D341Med (cell line): ENCODE data around the gene BAIAP2L1.

Experiments
- DNase-seq: peaks from one replicate; pipeline ENCODE4 v3.0.0; 2012; ENCODE audit warnings: low spot score

BAIAP2L1 gene

DNA sequence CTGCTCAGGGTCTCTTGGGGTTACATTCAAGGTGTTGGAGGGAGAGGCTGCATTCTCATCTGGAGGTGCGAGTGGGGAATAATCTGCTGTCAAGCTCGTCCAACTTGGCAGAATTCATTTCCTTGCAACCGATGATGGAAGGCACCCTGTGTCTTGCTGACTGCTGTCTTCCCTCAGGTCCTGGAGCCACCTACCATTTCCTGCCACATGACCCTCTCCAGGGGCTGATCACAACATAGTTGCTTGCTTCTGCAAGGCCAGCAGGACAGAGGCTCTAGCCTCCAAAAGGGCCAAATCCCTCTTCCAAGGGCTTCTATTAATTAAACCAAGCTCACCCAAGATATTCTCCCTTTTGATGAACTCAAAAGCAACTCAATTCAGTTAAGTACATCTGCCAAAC is 133.6 kb downstream of the BAIAP2L1 start:
- no peak for DNase-seq

GRCh38 chr7:98266840-98267239 is 134.1 kb downstream of the BAIAP2L1 start:
- DNase-seq = no peak

DNA sequence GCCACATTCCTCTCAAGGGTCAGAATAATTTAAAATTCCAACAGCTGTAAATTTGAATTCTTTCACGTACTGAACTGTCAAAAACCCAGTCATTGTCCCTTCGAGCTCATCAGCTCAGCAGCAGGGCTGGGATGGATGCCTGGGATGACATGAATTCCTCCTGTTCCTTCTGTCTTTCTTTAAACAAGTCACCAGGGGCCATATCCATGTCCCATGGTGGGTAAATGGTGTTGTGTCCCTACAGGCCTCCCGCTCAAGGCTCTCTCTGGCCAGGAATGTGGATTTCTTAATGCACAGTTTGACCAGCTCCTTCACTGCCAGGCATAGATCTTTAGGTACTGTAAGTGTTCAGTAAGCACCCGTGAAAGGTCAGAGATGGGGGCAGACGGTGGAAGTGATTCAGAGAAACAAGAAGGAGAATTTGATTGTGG is 135.0 kb downstream of the BAIAP2L1 start:
- DNase-seq = no peak

- DNase-seq = no peak
Observed at GRCh38 chr7:98257701-98258100, 143.2 kb downstream of the BAIAP2L1 start.

DNA sequence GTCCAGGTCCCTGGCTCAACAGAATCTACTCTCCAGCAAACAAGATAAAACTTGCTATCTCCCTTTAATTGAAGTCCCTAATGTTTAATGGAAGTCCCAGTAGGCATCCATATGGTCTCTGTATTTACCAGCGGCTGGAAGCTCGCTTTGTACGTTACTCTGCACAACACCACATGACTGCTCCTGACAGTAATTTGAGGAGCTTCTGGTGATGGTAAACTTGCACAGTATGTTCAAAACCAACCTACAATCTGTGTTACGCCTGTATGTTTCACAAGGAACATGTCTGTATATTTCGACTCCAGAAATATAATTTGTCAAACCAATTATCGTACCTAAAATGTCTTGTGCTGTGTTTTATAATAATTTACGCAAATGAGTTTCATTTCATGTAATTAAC is 144.5 kb downstream of the BAIAP2L1 start:
- no peak for DNase-seq

DNA sequence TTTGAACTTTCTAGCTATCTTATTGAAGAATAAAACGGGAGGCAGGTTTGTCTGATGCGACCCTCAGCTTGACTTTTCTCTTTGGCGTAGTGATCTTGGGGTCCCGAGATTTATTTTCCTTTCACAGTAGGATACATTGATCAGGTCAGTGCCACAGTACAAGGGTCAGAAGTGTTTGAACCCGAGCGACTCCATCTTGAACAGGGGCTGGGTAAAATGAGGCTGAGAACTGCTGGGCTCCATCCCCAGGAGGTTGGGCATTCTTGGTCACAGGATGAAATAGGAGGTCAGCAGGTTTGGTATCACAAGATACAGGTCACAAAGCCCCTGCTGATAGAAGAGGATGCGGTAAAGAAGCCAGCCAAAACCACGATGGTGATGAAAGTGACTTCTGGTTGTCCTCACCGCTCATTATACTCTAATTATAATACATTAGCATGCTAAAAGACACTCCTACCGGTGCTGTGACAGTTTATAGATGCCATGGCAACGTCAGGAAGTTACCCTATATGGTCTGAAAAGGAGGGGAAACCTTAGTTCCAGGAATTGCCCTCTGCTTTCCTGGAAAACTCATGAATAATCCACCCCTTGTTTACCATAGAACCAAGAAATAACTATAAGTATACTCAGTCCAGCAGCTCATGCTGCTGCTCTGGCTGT is 145.8 kb downstream of the BAIAP2L1 start:
- no peak for DNase-seq

GRCh38 chr7:98254516-98254915 is 146.4 kb downstream of the BAIAP2L1 start:
- DNase-seq = no peak

DNA sequence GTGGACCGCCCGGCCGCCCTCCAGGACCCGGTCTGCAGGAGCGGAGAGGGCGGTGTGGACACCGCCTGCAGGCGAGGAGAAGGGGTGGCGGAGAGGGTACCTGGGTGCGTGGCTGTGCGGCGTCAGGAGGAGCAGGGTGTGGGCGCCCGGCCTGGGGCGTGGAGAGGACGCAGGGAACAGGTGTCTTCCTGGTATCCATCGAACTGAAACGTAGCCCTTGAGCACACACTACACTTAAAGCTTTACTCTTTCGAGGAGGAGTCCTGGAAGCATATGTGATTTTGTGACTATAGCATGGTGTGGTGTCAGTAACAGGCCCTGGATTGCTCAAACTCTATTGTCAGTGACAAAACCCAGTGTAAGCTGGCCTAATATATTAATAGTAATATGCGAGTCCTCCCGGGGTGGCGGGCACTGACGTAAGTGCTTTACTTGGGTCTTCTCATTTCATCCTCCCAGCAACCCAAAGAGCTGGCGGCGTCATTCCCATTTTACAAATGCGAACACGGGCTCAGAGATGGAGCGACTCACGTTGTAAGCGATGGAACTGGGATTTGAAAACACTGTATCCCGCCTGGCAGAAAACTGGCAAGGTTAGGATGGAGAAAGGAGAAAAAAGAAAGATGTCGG is 148.3 kb downstream of the BAIAP2L1 start:
- DNase-seq = no peak

DNA sequence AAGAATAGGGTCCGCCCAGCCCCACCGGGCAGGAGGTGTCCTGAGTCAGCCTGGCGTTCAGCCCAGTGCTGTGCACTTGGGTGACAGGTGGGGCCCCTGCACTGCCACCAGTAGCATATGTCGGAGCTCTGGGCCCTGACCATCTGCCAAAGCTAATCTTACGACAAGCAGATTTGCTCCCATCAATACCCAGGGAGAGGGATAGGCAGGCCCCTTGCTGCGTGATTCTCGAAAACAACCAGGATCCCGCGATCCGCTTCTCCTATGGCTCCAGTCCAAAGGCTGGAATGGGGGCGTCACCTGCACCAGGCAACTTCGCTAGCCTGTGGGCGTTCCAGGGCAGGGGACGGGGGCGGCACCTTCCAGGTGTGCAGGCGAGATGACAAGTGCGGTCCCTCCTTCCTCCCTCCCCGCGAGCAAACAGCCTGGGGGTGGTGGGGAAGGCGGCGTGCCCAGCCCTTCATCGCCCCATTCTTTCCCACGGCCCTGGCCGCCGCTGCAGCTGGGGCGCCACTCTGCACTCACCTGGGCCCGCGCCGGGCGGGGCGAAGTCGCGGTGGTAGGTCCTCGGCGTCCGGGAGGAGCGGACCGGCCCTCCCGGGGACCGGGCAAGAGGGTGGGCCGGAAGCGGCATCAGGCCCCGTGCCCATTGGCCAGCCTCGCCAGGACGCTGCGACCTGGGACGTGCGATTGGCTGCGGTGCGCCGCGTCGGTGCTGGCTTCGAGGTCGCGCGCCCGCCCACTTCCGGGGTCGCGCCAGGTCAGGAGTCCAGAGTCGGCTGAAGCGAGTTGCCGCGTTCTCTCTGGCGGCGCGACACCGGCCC is 149.1 kb downstream of the BAIAP2L1 start, which contains the start of gene TECPR1:
TSS of gene TECPR1 (minus strand) at position 632 of the 824 bp plus-strand sequence. CDS start 6,086 bp downstream, outside the sequence.
- DNase-seq = peak; percentile 99

DNA sequence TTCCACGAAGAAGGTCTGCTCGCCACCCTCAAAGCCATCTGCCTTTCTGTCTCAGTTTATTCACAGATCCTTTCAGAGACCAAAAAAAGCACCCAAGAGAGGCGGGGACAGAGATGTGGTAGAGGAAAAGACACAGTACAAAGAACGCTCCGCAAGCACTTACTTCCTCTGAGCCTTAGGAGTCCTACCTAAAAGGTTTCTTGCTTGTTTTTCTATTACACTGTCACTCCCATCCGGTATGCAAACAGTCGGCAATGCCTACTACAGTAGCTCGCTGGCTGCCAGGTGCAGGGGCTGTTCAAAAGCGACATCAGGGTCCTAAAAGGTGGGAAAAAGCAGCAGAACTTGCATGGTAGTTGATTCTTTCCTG is 149.7 kb downstream of the BAIAP2L1 start:
- DNase-seq = no peak

DNA sequence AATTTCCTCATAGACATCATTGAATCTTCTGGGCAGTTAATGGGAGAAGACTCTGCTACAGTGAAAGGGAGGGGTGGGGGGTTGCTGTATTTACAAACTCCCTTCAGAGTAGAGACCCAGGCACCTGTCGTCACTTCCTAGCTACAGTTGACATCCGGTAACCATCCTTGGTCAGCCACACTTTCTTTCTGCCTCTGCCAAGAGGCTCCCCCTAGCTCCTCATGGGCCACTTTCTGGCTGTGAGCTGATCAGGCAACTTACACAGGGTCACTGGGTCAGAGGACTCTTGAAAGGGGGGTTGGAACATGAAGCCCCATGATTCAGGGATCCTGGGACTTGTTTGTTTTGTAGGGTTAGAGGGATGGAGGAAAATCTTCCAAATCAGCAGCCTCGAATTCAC is 150.1 kb downstream of the BAIAP2L1 start:
- DNase-seq = no peak

DNA sequence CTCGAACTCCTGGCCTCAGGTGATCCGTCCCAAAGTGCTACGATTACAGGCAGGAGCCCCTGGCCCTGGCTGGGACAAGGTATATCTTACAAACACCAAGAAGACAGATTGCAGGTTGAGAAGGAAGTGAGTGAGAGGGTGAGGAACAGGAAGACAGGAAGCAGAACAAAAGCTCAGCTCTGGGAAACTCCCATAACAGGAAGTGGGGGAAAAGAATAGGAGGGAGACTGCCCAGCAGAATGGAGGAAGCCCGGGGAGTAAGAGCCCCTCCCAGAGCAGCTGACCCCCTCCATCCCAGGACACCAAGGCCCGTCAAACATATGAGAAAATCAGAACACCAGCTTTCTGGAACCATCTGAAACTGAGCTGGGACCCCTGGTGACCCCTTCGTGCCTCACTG is 151.8 kb downstream of the BAIAP2L1 start:
- DNase-seq = no peak

GRCh38 chr7:98248156-98248555 is 152.7 kb downstream of the BAIAP2L1 start:
- DNase-seq = no peak

GRCh38 chr7:98244871-98245270 is 156.0 kb downstream of the BAIAP2L1 start:
- no peak for DNase-seq

GRCh38 chr7:98242934-98243333 is 158.0 kb downstream of the BAIAP2L1 start:
- no peak for DNase-seq

DNA sequence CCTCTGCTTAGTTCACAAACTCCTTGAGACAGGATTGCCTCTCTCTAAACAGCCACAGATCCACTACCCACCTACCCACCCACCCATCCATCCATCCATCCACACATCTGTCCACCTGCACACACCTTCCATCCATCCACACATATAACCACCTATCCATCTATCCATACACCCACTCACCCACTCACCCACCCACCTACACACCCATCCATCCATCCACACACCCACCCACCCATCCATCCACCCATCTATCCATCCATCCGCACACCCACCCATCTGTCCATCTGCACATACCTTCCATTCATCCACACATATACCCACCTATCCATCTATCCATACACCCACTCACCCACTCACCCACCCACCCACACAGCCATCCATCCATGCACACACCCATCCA is 158.5 kb downstream of the BAIAP2L1 start:
- DNase-seq = no peak

GRCh38 chr7:98241674-98242241 is 159.1 kb downstream of the BAIAP2L1 start:
- DNase-seq = no peak
